ENCODE data around the gene TM9SF3.

The TM9SF3 gene

GRCh38 chr10:96501985-96502384 lies 84.8 kb downstream of the TM9SF3 start:
- H3F3A ChIP-seq (ENCODE audit: control insufficient read depth, insufficient read depth), result no peaks in the 10 kb centered on the region
- TF ChIP-seq, protein P1, sequence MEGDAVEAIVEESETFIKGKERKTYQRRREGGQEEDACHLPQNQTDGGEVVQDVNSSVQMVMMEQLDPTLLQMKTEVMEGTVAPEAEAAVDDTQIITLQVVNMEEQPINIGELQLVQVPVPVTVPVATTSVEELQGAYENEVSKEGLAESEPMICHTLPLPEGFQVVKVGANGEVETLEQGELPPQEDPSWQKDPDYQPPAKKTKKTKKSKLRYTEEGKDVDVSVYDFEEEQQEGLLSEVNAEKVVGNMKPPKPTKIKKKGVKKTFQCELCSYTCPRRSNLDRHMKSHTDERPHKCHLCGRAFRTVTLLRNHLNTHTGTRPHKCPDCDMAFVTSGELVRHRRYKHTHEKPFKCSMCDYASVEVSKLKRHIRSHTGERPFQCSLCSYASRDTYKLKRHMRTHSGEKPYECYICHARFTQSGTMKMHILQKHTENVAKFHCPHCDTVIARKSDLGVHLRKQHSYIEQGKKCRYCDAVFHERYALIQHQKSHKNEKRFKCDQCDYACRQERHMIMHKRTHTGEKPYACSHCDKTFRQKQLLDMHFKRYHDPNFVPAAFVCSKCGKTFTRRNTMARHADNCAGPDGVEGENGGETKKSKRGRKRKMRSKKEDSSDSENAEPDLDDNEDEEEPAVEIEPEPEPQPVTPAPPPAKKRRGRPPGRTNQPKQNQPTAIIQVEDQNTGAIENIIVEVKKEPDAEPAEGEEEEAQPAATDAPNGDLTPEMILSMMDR (IDR thresholded peaks at IDR 0.05; ENCODE audit: low read depth, low read length, poor library complexity, severe bottlenecking), result no peak
- no peak for TF ChIP-seq EZH2phosphoT487 (IDR thresholded peaks at IDR 0.05; ENCODE audit: borderline replicate concordance, low read length)
- H3K4me3 ChIP-seq (ENCODE audit: low read length), result no peak overlapping the region
- H3K36me3 ChIP-seq (ENCODE audit: control insufficient read depth, low read length), result no peaks in the 10 kb centered on the region
- H4K20me1 ChIP-seq (ENCODE audit: control insufficient read depth, insufficient read depth, low read depth, low read length), result no peaks in the 10 kb centered on the region
- no peaks in the 10 kb centered on the region for H3K9me2 ChIP-seq (replicated peaks; ENCODE audit: control insufficient read depth, low read length)
- H3K79me2 ChIP-seq (ENCODE audit: control insufficient read depth, low read length), result no peaks in the 10 kb centered on the region
- H3K9me3 ChIP-seq (ENCODE audit: control insufficient read depth, insufficient read depth, low read length), result no peaks in the 10 kb centered on the region
- H3K4me1 ChIP-seq (ENCODE audit: control insufficient read depth, low read length), result no peaks in the 10 kb centered on the region
- H3K27me3 ChIP-seq (ENCODE audit: control insufficient read depth, low read length), result no peaks in the 10 kb centered on the region; the same call in 1 of the 2 replicates
- H3K4me2 ChIP-seq (ENCODE audit: low read length), result no peak overlapping the region
- no peak overlapping the region for H3K27ac ChIP-seq (ENCODE audit: low read depth, low read length)

DNA sequence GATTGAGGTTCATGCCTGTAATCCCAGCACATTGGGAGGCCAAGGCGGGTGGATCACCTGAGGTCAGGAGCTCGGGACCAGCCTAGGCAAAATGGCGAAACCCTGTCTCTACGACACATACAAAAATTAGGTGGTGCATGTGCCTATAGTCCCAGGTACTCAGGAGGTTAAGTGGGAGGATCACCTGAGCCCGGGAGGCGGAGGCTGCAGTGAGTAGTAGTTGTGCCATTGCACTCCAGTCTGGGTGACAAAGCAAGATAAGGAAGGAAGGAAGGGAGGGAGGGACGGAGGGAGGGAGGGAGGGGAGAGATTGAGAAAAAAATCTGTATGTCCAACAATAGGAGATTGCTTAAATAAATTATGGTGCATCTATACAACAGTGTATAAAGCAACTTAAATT lies 86.3 kb downstream of the TM9SF3 start:
- Histone ChIP-seq H3K27me3 (ENCODE audit: control insufficient read depth, low read length) (no peaks in the 10 kb centered on the region; the same call in 1 of the 2 replicates), H3K4me1 (ENCODE audit: control insufficient read depth, low read length) (no peaks in the 10 kb centered on the region), H3K4me2 (ENCODE audit: low read length) (no peak overlapping the region), H3K9me3 (ENCODE audit: control insufficient read depth, insufficient read depth, low read length) (no peaks in the 10 kb centered on the region), H3K9me2 (replicated peaks; ENCODE audit: control insufficient read depth, low read length) (no peaks in the 10 kb centered on the region), H3K4me3 (ENCODE audit: low read length) (no peak overlapping the region), H3K36me3 (ENCODE audit: control insufficient read depth, low read length) (no peaks in the 10 kb centered on the region), H3K79me2 (ENCODE audit: control insufficient read depth, low read length) (no peaks in the 10 kb centered on the region), H3K27ac (ENCODE audit: low read depth, low read length) (no peak overlapping the region), H4K20me1 (ENCODE audit: control insufficient read depth, insufficient read depth, low read depth, low read length) (no peaks in the 10 kb centered on the region), H3F3A (ENCODE audit: control insufficient read depth, insufficient read depth) (no peaks in the 10 kb centered on the region)
- no peak for TF ChIP-seq EZH2phosphoT487 (IDR thresholded peaks at IDR 0.05; ENCODE audit: borderline replicate concordance, low read length)

DNA sequence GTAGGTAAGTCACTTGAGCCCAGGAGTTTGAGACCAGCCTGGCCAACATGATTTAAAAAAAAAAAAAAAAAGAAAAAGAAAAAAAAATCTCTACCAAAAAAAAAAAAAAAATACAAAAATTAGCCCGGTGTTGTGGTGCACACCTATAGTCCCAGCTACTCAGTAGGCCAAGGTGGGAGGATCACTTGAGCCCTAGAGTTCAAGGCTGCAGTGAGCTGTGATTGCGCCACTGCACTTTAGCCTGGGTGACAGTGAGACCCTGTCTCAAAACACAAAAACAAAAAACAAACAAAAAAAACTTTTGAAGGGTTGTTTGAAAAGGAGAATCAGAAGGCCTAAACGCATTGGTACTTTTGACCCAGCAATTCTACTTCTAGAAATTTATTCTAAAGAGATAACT lies 86.8 kb downstream of the TM9SF3 start:
- H3K36me3 ChIP-seq (ENCODE audit: control insufficient read depth, low read length), result no peaks in the 10 kb centered on the region
- no peaks in the 10 kb centered on the region for H3F3A ChIP-seq (ENCODE audit: control insufficient read depth, insufficient read depth)
- no peaks in the 10 kb centered on the region; the same call in 1 of the 2 replicates for H3K27me3 ChIP-seq (ENCODE audit: control insufficient read depth, low read length)
- H3K9me2 ChIP-seq (replicated peaks; ENCODE audit: control insufficient read depth, low read length), result no peaks in the 10 kb centered on the region
- no peaks in the 10 kb centered on the region for H3K9me3 ChIP-seq (ENCODE audit: control insufficient read depth, insufficient read depth, low read length)
- H3K27ac ChIP-seq (ENCODE audit: low read depth, low read length), result no peak overlapping the region
- H3K79me2 ChIP-seq (ENCODE audit: control insufficient read depth, low read length), result no peaks in the 10 kb centered on the region
- H3K4me1 ChIP-seq (ENCODE audit: control insufficient read depth, low read length), result no peaks in the 10 kb centered on the region
- TF ChIP-seq, protein P1 (IDR thresholded peaks at IDR 0.05; ENCODE audit: low read depth, low read length, poor library complexity, severe bottlenecking), result no peak
- TF ChIP-seq EZH2phosphoT487 (IDR thresholded peaks at IDR 0.05; ENCODE audit: borderline replicate concordance, low read length), result no peak
- H3K4me3 ChIP-seq (ENCODE audit: low read length), result no peak overlapping the region
- H3K4me2 ChIP-seq (ENCODE audit: low read length), result no peak overlapping the region
- H4K20me1 ChIP-seq (ENCODE audit: control insufficient read depth, insufficient read depth, low read depth, low read length), result no peaks in the 10 kb centered on the region

DNA sequence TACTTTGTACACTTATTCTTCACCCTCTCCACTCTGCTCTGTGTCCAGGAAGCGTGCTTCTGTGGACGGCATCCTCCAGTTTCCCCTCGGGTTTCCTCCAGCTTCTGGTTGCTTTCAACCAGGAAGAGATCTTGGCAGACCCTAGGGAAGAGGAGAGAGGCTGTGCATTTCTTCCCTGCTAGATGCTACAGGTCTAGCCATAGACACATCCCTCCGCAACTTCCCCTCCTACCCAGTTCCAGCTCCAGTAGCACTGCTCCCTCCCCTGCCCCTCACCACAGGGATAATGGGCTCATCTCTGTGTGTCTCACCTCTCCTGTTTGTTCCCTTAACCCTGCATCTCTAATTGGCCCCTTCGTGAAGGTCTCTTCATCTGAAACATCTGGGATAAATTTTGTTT lies 89.4 kb downstream of the TM9SF3 start:
- H3K4me1 ChIP-seq (ENCODE audit: control insufficient read depth, low read length), result no peaks in the 10 kb centered on the region
- H3K4me2 ChIP-seq (ENCODE audit: low read length), result no peak overlapping the region
- no peaks in the 10 kb centered on the region for H3K9me2 ChIP-seq (replicated peaks; ENCODE audit: control insufficient read depth, low read length)
- H4K20me1 ChIP-seq (ENCODE audit: control insufficient read depth, insufficient read depth, low read depth, low read length), result no peaks in the 10 kb centered on the region
- no peak overlapping the region for H3K4me3 ChIP-seq (ENCODE audit: low read length)
- H3K27ac ChIP-seq (ENCODE audit: low read depth, low read length), result no peak overlapping the region
- H3K9me3 ChIP-seq (ENCODE audit: control insufficient read depth, insufficient read depth, low read length), result no peaks in the 10 kb centered on the region
- H3F3A ChIP-seq (ENCODE audit: control insufficient read depth, insufficient read depth), result no peaks in the 10 kb centered on the region
- no peak for TF ChIP-seq EZH2phosphoT487 (IDR thresholded peaks at IDR 0.05; ENCODE audit: borderline replicate concordance, low read length)
- TF ChIP-seq, protein P1 (IDR thresholded peaks at IDR 0.05; ENCODE audit: low read depth, low read length, poor library complexity, severe bottlenecking), result no peak
- H3K27me3 ChIP-seq (ENCODE audit: control insufficient read depth, low read length), result no peaks in the 10 kb centered on the region; the same call in 1 of the 2 replicates
- H3K79me2 ChIP-seq (ENCODE audit: control insufficient read depth, low read length), result no peaks in the 10 kb centered on the region
- no peaks in the 10 kb centered on the region for H3K36me3 ChIP-seq (ENCODE audit: control insufficient read depth, low read length)
